ENCODE data around the gene NEIL3.

The NEIL3 gene

DNA sequence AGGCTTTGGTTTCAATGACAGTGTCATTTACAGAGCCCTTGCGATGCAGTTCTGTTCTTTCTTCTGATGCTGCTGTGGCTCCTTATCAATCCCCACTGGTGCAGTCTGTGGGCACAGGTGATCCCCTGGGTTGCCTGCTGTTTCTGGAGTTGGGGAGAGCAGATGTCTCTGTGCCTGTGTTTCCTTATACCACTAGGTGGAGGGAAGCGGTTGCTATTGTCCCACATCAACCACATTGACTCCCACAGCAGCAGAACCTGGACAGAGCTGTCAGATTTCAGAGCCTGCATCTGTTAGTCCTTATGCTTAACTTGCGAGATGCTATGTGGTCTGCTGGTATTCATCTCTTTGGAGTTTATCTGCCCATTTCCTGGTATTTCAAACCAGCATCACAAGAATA, 57.7 kb downstream of the NEIL3 start:
- DNase-seq (ENCODE audit: low spot score) = peak; percentile 27

DNA sequence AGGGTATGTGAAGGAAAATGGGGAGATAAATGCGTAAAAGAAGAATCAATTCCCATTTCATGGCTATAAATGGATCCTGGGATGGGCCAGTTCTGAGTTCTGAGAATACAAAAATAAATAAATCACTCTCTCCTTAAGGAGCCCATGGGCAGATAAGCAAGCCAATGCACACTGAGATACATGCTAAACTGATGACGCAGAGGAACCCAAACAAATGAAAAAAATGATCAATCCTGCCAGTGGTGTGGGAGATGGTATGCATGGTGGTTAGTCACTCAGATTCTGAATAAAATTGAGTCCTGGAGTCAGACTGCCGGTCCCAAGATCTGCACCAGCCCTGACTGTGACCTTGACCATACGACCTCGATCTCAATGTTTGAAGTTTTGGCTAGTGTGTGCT, 59.7 kb downstream of the NEIL3 start:
- DNase-seq (ENCODE audit: low spot score) = no peak

DNA sequence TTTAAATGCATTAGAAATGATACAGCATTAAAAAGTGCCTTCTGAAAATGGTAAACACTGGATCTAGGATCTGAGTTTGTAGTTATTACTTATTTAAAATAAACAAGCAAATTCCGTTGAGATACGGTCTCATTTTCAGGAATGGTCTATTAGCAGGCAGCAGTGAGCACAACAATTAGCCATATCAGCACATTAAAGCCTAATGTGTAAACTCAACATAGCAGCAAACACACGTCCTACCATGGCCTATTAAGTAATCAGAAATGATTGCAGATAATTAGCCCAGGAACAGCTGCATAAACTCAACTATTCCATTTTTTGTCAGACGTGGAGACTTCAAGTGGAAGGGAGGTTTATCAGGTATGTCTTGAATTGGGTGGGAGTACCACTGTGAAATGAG, 61.8 kb downstream of the NEIL3 start:
- DNase-seq (ENCODE audit: low spot score) = no peak

DNA sequence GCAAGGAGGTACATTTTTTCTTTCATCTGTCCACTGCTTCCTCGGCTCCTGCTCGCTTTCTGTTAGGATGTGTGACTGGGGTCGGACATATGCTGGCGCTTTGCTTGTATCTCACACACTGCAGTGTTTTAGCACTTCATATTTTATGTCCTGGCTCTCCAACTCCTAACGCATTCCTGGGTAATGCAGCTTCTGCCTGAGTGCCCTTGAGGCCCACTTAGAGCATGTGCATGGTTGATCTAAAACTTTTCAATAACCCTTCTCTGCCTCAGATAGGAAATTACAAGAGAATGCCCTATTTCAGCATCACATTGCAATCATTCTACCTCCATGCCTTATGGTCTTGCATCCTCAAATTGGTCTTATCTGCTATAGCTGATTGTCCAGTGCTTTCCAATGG, 65.3 kb downstream of the NEIL3 start:
- DNase-seq (ENCODE audit: low spot score) = no peak

DNA sequence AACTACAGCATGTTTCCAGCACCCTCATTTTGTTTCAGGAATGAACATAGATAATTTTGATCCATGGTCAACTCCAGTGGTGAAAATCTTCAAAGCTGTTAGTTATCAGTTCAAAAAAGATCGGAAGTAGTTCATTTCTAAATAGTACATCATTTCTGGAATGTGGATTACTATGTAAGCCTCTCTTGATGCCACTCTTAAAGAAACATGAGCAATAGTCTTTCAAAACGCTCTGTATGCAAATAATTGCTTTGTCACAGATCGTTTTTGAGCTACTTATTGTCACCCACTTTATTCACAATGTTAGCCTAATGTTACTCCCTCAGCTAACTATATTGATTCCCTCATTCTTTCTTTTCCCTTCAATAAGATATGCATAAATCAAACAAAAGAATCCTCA, 65.7 kb downstream of the NEIL3 start:
- DNase-seq (ENCODE audit: low spot score) = no peak

DNA sequence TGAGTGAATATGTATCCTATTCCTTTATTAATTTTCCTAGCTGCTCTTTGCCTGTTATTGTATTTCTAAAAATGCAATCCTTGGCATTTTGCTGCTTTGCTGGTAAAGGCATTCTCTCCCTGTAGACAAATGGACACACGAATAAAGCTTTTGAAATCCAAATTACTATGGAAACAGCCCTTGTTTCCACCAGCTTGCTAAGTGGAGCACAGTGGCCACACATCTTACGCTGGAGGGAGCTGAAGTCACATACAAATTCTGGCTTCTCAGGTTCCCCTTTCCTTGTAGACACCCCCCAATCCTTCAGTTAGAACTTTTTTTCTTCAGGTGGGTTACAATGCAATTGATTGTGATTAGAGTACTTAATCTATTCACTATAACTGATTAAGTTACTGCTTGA, 66.3 kb downstream of the NEIL3 start:
- no peak for DNase-seq (ENCODE audit: low spot score)

DNA sequence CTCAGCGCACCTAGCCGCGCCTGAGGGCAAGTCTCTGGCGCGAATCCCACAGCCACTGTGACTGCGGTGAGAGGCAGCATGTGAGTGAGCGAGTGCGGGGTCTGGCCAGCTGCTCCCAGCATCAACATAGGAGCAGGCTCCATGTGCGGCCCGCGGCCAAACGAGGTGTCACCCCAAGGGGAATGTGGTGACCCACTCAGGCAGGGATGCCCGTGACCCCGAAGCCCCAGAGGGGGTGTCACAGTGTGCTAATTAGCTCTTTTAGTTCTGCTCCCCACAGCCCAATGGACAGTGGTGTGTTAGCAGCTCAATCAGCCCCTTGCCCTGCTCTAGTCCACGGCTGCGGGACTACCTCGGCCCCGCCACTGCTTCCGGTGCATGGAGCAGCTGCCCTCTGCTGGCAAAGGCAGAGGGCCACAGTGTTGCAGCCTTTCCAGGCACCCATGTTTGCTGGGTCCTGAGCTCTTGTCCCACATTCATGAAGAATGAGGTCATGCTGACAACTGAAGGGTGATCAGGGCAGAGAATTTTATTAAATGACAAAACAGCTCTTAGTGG, 71.1 kb downstream of the NEIL3 start:
- no peak for DNase-seq (ENCODE audit: low spot score)

DNA sequence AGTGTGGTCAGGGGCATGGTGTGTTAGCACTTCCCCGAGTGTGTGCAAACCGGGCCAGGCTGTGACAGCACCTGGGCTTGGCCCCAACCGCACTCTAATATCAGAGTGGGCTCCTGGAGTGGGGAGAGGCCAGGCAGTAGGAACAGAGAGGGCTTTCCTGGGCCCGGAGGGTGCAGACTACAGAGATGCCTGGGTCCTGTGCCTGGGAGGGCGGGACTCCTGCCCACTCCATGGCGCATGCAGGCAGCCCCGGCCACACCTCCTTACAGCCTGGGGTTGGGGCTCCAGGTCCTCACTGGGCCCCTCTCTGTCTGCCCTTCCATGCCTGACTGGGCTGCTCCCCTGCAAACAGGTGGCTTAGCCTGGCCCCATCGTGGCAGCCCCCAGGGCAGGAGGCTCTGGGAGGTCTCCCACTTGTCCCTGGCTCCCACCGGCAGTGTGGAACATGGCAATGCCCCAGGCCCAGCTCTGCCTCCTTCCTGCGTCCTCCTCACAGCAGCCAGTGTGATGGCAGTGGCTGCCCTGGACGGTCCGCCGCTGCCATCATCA, 72.2 kb downstream of the NEIL3 start:
- DNase-seq (ENCODE audit: low spot score) = no peak

DNA sequence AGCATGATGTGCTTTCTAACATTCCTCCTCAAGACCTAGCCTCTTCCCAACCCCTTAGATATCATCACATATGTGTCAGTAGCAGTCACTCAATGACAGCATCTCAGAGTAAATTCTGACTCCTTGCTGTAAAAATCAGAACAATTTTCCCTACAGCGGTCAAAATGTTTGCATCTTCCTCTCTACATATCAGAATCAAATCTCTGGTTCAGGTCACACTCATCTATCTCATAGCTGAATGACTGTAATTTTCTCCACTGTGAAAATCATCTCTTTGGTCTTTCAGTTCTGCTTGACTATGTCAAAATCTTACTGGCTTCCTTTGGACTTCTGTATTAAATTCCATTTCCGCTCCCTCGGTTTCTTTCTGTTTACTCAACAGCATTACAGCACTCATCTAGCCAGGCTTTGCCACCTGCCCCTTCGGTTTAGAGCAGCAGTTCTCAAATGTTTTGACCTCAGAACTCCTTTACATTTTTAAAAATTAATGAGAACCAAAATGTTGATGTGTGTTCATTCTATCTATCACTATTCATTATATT, 75.3 kb downstream of the NEIL3 start:
- no peak for DNase-seq (ENCODE audit: low spot score)

DNA sequence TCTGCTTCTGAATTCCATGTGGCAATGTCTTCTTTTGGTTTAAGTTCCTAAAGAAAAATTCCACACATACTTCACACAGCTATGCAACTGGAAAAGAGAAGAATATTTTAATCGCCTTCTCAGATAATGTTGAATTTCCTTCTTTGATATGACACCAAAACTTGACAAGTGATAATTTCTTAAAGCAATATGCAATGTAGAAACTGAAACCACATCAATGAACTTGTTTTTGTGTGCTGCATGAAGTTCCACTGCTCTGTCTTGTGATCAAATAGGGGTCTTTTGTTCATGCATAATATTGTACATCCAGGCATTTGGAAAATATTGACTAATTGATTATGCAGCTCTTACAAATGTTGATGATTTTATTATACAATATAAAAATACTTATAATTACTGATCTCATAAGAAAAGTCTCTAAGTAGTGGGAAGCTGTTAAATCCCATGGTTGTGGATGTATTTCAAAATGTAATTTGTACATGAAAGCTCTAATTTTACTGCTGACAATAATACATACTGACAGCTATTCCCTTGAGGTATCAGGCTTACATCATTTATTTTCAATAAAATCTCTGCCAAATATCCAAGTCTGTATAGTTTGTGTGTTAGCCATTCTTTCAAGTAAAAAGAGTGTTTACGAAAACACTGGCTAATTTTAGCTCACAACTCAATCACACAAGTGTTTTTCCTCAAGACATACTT, 76.1 kb downstream of the NEIL3 start:
- no peak for DNase-seq (ENCODE audit: low spot score)

DNA sequence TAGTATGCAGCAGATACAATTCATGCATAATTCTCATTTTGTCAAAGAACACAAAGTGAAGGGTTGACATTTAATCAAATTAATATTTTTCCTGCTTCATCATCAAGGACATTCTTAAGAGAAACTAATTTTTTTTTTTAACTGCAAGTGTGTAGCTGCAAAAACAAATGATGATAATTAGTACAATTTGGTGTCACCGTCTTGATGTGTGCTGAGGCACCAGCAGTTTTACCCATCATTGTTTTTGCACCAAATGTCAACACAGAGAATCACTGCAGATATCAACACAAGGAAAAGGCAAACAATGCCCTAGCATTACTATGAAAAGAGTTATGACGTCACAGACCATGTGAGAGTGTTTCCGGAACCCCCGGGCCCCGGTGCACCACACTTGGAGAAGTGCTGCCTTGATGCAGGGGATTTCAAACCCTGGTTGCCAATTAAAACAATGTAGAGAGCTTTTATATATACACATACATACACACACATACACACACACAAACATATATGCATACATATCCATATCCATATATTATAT, 76.7 kb downstream of the NEIL3 start:
- DNase-seq (ENCODE audit: low spot score) = no peak

DNA sequence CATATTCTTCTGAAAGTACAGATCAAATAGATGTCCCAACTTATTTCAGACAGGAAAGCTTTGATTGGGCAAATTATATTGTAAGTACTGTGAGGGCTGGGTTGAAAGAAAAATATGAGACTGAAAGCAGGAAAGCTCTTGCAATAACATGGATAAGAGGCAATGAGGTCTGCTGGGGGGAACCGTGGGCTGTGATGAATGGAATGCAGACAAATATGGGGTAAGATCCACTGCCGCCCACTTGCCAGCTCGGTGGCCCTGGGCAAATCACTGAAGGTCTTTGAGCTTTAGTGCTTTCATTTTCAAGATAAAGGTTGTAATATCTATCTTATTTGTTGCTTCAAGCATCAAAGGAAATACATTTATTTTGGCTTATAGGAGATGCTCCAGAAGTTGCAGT, 81.6 kb downstream of the NEIL3 start:
- DNase-seq (ENCODE audit: low spot score) = no peak

DNA sequence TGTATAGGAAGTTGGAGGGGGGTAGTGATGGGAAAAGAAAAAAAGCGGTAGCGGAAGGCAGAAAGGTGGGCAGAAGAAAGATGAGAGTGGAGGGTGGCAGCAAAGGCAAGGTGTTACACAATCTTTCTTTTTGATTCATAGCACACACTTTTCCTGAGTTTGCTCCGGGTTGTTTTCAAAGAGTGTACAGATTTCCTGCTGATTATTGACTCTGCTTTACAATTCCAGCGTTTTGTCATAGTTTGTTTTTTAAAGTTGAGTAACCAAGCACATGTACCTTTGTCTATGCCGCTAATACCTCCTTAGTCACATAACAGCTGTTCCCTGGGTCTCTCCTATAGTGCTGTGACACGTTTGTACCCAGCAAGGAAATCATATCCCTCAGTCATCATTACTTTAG, 82.3 kb downstream of the NEIL3 start:
- DNase-seq (ENCODE audit: low spot score) = no peak

DNA sequence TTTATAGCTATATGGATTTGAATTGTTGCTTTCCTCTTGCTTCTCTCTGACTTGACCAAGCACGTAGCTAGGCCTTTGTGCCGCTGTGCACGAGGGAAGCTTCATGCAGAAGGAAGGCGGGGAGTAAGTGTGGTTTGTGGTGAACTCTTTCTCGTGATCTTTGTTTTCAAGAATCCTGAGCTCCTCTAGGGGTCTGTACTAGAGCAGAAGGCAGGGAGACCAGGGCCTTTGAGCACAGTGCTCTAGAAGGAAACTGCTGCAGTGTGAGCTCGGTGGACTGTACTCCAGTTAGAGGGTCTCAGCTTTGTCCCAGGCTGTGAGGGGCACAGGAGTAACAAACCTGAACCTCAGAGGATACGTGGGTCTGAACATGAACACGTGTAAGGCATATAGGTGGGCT, 83.6 kb downstream of the NEIL3 start:
- no peak for DNase-seq (ENCODE audit: low spot score)

DNA sequence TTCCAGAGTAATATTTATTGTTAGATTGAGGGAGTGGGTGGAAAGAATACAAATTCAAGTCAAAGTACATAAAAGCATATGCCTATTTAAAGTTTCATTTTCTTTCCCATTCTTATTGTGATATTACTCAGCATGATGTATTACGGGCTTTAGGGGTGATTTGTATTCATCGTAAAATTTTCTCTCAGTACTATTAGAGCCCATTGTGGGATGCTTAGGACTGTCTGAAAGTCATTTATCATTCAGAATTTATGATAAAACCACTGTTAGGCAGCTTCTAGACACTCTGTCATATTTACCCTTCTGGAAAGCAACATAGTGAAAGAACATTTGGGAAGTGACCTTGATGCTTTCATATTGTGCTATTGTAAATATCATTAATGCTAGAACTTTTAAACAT, 86.7 kb downstream of the NEIL3 start:
- DNase-seq (ENCODE audit: low spot score) = no peak

DNA sequence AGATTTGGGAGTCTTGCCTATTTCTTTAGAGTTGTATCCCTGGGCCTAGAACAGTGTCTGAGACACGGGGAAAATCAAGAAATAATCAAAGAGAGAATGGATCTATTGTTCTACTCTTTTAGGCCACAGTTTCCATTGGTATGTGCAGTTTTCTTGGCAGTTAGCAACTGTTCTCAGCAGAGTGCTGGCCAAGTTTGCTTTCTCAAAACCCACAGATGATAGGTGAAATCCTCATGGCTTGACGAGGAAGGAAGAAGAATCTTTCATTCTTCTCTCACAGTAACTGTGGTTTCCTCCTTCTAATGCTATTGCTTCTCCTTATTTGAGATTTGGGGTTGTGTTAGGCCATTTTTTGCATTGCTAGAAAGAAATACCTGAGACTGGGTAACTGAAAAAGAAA, 90.4 kb downstream of the NEIL3 start:
- no peak for DNase-seq (ENCODE audit: low spot score)

DNA sequence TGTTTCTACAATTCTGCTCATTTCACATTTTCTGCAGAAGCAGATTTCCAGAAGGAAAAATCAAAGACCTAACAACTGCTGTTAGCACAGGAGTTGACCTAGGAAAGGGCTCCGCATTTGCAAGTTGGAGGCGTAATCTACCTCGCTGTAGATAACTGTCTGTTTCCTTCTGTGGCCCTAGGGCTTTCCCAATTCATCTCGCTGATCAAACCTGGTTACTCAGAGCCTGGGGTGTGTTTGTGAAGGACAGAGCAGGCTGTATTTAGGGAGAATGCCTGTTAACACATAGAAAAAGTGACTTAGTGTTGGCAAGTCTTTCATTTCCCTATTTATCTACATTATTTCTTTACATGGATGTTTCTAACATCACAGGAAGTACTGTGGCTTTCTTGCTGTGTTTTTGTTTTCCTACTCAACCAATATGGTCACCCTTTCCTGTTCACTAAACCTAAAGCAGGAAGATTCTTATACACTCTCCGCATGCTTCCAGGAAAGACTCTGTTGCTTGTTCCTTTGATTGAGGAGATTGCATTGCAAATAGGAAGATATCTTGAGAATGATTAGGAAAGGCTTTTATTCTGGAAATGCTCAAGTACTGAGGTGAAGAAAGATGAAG, 92.1 kb downstream of the NEIL3 start:
- no peak for DNase-seq (ENCODE audit: low spot score)

DNA sequence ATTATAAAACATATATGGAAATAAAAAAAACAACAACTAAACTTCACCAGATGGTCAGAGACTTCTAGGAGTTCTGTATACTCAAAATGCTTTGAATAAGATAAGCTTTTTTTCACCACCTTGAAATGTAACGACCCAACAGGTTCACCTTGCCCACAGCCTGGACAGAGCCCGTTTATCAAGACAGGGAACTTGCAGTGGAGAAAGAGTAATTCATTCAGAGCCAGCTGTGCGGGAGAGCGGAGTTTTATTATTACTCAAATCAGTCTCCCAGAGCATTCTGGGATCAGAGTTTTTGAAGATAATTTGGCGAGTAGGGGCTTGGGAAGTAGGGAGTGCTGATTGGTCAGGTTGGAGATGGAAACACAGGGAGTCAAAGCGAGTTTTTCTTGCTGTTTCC, 94.1 kb downstream of the NEIL3 start:
- DNase-seq (ENCODE audit: low spot score) = no peak

DNA sequence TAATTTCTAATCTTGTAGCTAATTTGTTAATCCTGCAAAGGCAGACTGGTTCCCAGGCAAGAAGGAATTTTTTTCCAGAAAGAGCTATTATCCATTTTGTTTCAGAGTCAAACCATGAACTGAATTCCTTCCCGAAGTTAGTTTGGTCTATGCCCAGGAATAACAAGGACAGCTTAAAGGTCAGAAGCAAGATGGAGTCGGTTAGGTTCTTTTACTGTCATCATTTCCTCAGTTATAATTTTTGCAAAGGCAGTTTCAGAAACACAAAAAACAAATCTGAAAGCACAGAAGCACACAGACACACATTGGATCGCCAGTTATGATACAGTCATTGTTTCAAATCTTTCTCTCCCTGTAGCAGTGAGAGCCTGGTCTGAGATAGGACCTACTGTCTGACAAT, 94.7 kb downstream of the NEIL3 start:
- no peak for DNase-seq (ENCODE audit: low spot score)

DNA sequence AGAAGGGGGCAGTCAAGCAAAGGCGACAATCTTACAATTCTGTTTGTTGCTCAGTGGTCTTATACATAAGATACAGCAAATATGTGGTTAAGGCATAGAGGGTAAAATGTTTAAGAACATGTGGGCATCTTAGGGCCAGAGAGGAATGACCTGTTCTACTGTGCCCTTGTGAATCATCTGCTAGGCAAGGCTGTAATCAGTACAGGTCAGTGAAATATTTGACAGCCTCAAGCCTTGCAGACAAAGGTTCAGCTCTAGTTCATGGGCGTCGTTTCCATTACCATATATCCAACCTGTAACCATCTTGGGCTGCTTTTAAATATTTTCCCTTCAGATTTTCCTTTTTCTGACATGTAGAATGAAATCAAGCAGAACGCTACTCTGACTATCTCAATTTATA, 95.3 kb downstream of the NEIL3 start:
- DNase-seq (ENCODE audit: low spot score) = no peak

DNA sequence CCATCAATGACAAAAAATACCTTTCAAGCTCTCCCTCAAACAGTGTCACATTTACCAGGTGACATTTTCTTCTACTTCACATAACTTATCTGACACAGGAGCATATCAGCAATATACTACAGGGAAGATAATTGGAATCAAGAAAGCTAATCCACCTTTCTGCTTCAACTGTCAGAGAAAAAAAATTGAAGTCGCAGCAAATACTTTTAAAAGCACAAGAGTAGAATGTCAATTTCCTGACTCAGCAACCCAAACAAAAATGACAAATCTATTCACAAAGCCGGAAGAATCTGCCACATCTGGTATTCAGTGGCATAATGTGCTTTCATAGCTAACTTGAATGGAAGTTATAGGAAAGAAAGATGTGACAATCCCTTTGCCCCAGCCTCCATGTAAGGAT, 95.8 kb downstream of the NEIL3 start:
- DNase-seq (ENCODE audit: low spot score) = no peak

DNA sequence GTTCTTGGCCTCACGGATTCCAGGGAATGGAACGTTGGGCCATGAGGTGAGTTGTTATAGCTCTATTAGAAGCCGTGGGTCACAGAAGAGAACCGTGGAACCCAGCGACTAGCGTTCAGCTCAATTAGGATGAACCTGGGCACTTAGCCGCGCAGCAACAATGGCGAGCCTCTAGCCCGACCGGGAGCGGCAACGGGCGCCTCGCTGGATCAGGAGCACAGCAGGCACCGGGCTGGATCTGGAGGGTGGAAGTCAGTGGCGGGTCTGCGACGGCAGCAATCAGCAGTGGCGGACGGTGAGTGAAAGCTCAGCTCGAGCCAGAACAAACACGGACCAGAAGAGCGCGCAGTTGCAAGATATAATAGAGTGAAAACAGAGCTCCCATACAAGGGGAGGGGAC, 98.3 kb downstream of the NEIL3 start:
- no peak for DNase-seq (ENCODE audit: low spot score)

DNA sequence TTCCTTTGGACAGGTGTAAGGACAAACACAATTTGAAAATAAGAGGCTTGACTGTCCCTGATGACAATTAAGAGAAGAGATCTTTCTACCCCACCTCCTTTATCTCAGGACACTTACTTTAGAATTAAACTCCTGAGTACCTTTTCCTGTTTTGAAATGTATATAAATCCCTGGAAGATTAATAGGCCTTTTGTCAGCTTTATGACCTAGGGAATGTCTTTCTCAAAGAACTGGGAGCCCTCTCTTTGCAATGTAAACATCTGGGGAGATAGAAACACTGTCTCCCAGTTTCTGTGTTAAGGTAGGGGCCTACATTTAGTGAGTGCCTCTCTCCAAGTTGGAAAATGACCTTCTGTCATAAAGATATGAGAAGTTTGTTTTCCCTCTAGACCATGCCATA, 100.9 kb downstream of the NEIL3 start:
- DNase-seq (ENCODE audit: low spot score) = no peak
